Stimulated activated CD4-positive, alpha-beta T cell treated with anti-CD3 and anti-CD28 coated beads, Interleukin-12 subunit alpha, Interleukin-12 subunit beta, amount 100 ng/mL, for 48 hours (primary cell): ENCODE results near the gene KDM5B.
"Not testable (repeated sequence)": the region's sequence is repeated elsewhere in the genome, so short reads cannot be mapped to it uniquely, and the experiment has no call there.

Experiments
- DNase-seq, 3 donors: peaks; one replicate each; pipeline ENCODE4 v3.0.0-alpha.2; 2020; ENCODE audit warnings: low read depth in 2 of 3, low spot score in 1 of 3

KDM5B gene

DNA sequence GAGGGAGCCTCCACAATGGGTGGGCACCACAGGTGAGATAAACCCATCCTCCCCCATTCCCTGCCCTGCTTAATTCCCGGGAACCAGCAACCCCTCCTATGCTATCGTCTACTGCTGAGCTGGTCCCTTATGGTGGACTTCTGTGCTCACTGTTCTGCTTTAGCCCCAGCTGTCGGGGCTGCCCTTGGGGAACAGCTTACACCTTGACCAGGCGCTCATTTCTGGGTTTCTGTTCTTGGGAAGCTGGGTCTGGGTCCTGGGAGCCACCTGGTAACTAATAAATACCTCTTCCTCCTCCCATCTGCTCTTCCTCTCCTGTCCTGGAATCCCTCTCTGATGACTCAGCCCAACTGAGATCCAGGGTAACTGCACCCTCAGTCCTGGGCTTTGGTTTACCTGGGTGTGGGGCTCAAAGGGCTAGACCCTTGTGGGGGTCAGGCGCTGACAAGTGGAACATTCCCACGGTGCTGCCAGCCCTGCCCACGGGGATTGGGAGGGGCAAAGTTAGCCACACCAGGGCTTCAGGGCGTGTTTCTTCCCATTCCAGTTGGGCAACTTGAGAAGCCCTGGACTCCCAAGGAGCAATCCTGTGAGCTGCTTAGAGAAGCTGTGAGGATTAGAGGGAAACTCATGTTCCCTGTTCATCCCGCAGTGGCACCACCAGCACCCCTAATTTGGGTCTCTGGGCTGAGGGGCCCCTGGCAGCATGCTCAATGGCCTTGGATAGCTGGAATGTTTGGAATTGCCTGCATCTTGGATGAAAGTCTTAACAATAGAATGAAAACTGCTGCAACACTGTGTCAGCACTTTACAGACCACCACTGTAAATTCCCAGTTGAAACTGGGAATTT, 4.2 kb upstream of the KDM5B start:
- no peak for DNase-seq

DNA sequence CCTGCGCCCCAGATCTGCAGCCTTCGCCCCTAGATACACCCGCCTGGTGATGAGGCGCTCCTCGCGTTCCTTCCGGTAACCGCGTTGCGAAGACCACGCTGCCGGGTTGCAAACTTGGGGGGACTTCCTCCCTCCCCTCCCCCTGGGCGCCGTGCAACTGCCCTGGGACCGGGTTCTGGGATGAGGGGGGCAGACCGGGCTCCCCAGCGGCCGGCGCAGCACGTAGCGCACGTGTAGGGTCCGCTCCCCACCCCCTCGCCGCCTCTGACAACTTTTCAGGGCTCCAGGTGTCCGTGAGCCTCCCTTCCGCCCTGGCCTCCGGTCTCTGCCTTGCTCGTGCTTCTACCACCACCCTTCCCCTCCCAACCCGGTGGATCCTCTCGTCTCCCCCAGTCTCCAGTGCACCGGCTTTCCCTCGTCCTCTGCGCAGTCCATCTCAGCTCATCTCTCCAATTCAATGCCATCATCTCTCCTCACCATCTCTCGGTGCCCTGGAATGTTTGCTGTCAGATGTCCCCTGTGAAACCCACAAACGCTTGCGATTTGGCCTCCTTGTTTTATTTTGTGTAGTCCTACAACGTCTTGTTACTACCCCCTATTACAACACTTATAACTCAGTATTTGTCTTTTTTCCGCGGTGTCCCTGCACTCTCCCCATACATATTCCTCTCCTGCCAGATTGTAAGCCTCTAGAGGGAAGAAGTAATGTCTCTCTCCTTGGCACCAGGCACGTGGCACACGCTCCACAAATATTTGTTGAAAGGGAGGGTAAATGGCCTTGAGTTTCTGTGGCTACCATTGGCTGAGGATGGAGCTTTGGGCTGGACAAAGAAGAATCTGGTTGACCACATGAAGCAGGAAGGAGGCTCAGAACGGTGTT, 3.3 kb upstream of the KDM5B start:
- peak in 1 of 3 donors; percentile 23 for DNase-seq

DNA sequence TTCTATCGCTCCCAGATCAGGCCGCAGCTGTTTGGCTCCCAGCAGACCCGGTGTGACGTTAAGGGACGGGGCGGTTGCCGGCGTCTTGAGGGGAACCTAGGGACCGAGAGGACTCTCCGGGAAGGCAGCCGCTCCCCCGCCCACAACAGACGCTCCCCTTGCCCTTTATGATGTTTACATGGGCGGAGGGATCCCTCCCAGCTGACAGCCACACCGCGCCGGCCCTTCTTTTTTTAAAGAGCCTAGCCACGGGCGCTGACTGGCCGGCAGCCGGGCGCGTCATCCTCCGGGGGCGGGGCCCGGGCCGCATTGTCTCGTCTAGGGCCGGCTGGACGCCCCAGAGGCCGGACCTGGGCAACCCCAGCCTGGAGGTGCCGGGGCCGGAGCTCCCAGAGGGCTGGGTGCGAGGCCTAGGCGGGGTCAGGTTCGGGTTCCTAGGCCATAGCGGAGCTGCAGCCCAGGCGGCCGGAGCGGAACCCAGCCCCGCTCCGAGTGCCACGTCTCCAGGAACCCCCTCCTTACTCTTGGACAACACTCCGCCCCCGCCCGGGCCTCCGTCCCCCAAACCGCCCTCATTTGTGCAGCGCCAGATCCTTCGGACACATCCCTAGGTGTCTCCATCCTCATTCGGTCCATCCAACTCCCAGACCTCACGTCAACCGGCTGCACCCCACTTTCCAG, 2.5 kb upstream of the KDM5B start, which contains the start of gene PCAT6:
Gene PCAT6 (plus strand): TSS at position 340 of the 681 bp plus-strand sequence.
- peak; percentile 78 to 87 (median 85) for DNase-seq

DNA sequence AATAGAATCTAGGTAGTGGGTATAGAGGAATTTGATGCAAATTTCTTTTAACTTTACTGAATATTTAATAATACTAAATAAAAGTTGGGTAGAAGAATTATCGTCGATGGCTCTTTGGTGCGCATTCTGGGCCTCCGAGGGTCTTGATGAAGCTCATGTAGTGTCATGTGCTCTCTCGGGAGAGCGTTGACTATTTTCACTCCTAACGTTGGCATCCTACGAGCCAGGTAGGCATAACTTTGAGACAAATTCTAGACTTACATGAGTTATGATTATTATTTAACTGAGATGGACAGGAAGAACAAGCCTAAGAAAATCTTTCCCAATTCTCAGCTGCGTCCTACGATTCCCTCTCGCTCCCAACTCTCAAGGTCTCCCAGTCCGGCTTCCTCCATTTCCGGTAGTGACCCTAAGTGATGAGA, 2.0 kb upstream of the KDM5B start:
- DNase-seq, result no peak

DNA sequence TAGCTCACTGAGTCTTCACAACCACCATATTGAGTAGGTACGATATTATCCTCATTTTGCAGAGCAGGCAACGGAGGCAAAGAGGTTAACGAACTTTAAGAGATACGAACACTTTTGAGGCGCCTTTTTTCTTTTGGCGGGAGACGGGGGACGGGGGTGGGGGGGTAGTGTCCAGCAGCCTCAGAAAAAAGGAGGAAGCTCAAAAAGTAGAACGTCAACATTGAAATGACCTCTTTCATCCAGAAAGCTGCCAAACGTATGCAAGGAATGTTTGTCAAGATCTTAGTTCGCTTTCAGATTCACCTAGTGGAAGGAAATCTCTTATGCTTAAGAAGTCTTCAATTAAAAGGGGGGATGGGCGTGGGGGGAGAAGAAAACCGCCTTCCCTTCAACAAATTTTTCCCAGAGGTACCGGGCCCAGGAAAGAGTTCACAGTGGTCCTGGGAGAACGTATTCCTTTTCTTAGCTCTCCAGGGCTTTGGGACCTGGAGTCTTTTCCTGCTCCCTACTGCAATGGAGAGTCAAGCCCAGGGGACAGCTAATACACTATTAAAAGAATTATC, 1.5 kb upstream of the KDM5B start:
- DNase-seq, result no peak

DNA sequence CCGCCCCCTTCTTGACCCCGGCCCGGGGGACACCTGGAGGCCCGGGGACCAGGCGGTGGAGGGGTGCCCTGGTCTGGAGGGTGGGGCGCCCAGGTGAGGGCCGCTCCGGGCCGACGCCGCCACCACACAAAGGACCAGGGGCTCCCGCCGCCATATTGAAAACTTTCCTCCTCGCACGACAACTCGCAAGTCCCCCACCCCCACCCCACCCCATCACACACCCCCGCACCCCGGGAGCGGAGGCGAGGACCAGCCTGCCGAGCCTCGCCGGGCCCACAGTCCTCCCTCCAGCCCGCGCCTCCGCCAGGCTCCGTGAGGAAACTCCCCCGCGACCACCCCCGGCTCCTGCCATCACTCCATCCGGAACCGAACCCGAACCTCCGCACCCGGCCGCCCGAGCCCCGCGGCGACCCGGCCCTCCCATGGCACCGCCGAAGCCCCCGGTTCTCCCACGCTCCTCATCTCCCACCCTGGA, 733 bp downstream of the KDM5B start:
- peak in 2 of 3 donors; percentile 18 to 37 for DNase-seq

DNA sequence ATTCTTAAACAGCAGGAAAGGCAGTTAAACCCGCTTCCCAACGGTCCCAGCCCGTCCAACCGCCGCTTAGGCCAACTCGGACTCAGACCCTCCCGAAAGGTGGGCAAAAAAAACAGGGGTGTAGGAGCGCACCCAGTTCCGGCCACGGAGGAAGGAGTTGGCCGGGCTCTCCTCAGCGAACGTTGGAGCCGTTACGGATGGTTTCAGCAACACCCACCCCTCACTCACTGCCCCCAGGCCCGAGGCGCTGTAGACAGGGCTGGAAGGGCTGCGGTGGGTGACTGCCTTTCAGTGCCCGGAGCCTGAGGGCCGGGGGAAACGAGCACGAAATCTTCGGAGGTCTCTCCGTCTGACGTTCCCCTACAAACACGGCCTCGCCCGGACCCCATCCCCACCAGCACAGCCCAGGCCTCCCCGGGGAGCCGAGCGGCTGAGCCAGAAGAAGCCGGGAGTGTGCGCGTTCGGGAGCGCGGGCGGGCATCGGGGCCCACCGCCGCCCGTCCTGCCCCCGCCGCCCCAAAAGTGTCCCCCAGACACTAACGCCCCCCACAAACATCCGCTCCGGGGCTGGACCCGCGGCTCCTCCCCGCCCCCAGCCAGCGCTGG, 1.3 kb downstream of the KDM5B start:
- peak in 1 of 3 donors; percentile 14 for DNase-seq

DNA sequence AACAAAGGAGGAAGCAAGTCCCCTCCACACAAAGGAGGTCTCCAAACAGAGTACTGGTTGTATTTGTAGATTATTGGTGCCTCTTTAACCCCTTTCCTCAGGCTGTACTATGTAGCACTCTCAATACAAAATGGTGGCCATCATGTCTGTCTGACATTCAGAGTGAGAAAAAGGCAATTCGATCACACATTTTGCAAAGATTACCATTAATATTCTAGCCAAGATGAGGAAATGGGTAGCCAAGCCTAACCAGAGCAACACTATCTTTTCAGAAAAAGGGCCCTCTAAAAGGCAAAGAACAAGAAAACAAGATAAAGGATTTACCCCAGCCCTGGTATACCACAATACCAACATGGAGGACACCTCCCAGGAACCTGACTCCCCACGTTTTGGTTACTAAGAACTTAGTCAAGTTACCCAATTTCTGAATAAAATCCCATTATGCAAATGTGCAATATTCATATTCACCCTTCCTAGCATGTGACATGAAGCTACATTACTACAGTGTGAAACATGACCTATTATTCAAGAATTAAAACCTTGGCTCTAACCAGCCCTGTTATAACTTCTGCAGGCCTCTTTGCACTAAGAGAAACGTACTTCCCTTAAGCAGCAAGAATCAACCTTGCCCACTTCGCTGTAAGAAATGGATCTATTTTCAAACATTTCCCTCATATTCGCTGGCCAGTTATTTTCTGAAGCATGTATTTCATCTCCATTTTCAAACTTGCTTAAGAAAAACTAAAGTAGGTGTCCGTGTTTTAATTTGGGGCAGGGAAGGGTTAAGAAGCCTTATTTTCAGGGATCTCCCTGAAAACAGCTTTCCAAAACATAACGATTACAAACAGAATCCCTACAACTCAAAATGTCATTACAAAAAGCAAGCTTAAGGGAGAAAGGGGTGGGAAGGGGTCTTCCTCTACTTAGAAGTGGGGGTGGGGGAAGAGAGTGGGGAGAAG, 2.1 kb downstream of the KDM5B start:
- DNase-seq, result no peak

DNA sequence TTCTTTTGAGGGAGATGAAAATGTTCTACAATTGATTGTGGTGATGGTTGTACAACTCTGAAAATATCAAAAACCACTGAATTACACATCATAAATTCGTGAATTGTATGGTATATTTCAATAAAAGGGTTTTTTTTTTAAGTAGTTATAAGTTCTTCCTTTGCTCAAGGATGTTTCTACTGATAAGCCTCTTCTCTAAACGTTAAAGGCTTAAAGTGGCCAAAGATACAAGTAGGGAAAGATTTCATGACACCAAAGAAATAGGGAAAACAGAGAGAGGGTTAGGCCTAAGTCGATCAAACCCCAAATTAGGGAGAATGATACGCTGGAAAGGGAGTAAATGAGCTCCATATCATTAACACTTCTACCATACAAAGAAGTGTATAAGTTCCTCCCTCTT, 4.1 kb downstream of the KDM5B start:
- DNase-seq, result no peak

DNA sequence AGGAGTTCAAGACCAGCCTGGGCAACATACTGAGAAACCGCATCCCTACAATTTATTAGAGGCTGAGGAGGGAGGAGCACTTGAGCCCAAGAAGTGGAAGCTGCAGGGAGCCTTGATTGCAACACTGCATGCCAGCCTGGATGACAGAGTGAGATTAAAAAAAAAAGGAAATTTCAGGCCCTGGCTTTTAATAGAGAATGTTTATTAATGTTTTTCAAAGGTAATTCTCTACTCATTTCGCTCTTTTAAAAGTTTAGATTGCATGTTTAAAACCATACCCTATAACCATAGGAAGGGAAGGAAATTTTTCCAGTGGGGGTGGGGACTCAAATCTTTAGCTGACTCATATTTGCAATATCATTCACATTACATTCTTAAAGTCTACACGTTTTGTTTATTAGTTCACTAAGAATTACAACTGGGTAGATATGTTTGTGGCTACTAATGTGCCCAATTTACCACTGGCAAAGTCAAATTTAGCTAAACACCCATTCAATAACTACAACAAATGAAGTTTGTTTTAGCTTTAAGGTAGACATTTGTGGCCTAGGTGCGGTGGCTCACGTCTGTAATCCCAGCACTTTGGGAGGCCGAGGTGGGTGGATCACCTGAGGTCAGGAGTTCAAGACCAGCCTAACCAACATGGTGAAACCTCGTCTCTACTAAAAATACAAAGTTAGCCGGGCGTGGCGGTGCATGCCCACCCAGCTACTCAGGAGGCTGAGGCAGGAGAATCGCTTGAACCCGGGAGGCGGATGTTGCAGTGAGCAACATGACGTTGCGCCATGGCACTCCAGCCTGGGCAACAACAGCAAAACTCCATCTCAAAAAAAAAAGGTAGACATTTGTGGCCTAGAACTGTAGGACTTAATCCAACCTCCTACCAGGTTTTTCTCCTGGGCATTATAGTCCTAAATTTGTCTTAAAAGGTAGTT, 5.0 kb downstream of the KDM5B start:
- no peak for DNase-seq

DNA sequence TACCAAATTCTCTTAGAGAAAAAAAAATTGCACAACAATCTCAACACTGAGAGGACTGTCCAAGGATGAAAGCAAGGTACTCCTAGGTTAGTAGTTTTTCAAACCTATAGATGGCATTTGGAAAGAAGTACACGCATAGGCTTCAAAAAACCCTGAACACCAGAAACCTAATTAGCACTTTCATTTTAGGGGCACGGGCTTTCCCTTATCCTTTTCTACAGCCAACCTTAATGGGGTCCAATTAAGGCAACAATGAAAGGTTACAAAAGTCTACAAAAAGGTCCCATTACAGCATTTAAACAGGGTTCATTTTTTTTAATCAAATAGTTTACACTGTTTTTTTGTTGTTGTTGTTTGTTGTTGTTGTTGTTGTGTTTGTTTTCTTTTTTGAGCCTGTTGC, 6.2 kb downstream of the KDM5B start:
- no peak for DNase-seq

DNA sequence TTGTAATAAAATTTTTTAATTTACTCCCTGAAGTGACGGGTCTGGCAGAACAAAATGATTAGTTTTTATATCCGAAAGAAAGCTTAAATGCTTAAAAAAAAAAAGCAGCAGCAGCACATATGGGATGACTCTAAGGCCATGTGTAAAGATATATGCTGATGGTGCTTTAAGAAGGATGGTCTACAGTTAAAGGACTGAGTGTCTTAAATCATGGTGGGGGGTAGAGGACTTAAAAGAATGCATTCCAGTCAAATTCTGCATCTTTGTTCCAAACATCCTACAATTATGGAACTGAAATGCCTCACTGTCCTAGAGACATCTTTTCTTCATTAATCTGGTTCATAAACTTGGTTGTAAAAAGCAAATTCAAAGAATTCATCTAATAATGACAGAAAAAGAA, 7.0 kb downstream of the KDM5B start:
- no peak for DNase-seq

DNA sequence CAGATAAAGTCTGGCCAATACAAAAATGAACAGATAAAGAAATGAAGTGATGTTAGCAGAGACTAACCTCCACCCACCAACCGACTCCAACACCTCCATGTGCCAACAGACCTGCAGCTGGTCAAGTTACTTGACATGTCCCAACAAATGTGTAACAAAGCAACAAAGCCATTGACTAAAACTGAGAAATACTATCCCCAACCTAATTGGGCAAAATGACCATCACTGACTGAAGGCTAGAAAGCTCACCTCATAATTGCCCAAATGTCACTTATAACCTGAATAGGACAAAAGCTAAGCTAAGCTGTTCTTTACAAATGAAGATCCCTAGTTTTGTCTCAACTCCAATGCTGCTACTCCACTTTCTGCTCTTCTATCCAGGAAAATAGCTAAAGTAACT, 7.5 kb downstream of the KDM5B start:
- DNase-seq, result no peak

DNA sequence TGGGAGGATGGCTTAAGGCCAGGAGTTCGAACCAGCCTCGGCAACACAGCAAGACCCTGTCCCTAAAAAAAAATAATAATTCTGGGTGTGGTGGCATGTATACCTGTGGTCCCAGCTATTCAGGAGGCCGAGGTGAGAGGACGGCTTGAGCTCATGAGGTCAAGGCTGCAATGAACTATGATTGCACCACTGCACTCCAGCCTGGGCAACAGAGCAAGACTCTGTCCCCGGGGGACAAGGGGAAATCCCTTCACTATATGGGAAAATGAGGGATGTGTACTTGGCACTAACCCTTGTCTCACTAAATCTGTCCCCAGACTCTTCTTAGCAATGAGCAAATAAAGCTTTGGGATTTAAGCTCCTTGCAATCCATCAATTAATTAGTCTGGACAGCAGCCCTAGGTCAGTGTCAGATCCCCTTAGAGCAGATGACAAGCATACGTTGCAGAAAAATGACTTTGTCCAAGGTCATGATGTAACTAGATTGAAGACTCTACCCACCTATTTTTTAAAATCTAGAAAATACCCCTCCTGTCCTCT, 9.4 kb downstream of the KDM5B start:
- DNase-seq, result no peak

DNA sequence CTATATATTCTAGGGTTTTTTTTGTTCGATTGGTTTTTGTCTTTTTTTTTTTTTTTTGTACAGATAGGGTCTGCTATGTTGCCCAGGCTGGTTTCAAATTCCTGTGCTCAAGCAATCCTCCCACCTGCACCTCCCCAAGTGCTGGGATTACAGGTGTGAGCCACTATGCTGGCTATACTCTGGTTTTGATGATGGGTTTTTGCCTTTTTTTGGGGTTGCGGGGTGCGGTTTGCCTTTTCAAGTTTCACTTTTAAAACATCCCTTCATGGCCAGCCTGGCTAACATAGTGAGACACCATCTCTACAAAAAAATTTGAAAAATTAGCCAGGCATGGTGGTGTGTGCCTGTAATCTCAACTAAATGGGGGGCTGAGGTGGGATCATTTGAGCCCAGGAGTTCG, 10.0 kb downstream of the KDM5B start:
- no peak for DNase-seq

DNA sequence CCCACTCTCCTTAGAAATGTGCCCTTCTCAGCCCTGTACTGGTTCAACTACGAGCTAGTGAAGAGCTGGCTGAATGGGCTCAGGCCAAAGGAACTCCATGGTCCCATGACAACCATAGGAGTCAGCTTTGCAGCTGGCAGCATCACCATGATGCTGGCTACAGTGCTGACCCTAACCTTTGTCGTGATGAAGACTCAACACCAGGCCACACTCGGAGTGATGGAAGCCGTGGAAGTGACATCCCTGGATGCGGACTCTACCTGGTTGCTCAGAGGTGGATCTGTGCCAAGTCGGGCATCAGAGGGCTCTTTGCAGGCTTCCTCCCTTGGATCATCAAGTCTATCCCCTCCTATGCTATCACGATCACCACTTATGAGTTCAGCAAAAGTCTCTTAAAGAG, 11.6 kb downstream of the KDM5B start:
- no peak for DNase-seq

DNA sequence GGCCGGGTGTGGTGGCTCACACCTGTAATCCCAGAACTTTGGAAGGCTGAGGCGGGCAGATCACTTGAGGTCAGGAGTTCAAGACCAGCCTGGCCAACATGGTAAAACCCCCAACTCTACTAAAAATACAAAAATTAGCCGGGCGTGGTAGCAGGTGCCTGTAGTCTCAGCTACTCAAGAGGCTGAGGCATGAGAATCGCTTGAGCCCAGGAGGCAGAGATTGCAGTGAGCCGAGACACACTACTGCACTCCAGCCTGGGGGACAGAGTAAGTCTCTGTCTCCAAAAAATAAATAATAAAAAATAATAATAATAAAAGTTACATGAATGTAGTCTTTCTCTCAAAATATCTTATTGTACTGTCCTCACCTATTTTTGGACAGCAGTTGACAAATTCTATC, 13.3 kb downstream of the KDM5B start:
- DNase-seq, result not testable (repeated sequence)
